Glutamatergic neuron (in vitro differentiated cells): ENCODE data around the gene AHDC1. TPM values are rescaled to one million over a fixed set of nuclear protein-coding genes. Genes with fewer than 3 reads are reported as not detected.

Source experiments
- DNase-seq: peaks from one replicate; pipeline ENCODE4 v3.0.0; 2022
- H3K27ac Mint-ChIP-seq: one replicate; pipeline ENCODE4 v1.8.0; 2020; ENCODE audit warnings: mild to moderate bottlenecking, mixed read lengths, inconsistent platforms; ENCODE audit not compliant: unreplicated experiment
- H3K27me3 Mint-ChIP-seq: one replicate; pipeline ENCODE4 v1.8.0; 2020; ENCODE audit warnings: mild to moderate bottlenecking, moderate library complexity, mixed read lengths, inconsistent platforms; ENCODE audit not compliant: unreplicated experiment
- H3K36me3 Mint-ChIP-seq: one replicate; pipeline ENCODE4 v1.8.0; 2020; ENCODE audit warnings: mild to moderate bottlenecking, mixed read lengths, inconsistent platforms; ENCODE audit not compliant: unreplicated experiment
- H3K4me1 Mint-ChIP-seq: one replicate; pipeline ENCODE4 v1.8.0; 2020; ENCODE audit warnings: mild to moderate bottlenecking, low read depth, mixed read lengths, inconsistent platforms; ENCODE audit not compliant: unreplicated experiment
- H3K4me3 Mint-ChIP-seq: one replicate; pipeline ENCODE4 v1.8.0; 2020; ENCODE audit warnings: mild to moderate bottlenecking, mixed read lengths, inconsistent platforms; ENCODE audit not compliant: unreplicated experiment
- H3K9me3 Mint-ChIP-seq: one replicate; pipeline ENCODE4 v1.8.0; 2020; ENCODE audit warnings: mild to moderate bottlenecking, moderate library complexity, mixed read lengths, inconsistent platforms; ENCODE audit not compliant: unreplicated experiment
- total RNA-seq: library from RNA; stranded (reverse); fragmentation: NEBNext Ultra II Directional; extraction: Animal tissue kit (Norgen Biotek cat#: 25700); gene quantifications from one replicate; pipeline ENCODE4 v1.2.1, GENCODE V29; 2021; ENCODE audit not compliant: unreplicated experiment
- TF ChIP-seq, protein P1 (sequence below): fragments of 200-600 bp; sonication (generic); IDR thresholded peaks from one replicate; pipeline ENCODE4 v1.5.0; 2021; ENCODE audit not compliant: partially characterized antibody, unreplicated experiment

The AHDC1 gene
- total RNA-seq, 1 donor from 2014 or later: 131 TPM

DNA sequence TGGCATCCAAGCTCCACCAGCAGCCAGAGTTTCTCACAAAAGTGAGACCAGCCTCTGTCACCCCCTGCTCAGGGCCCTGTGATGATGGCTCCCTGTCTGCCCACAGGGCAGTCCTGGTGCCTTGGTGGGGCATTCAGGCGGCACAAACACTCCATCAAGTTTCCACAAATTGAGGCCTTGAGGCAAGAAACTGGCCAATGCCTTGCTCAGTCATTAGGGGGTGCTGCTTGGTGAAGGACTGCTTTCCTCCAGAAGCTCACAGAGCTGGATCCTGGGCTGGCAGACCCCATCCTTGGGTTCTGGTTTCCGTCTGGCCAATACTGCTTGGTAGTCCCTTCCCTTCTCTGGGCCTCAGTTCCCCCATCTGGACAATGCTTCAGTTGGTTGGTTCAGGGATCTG is 12.5 kb upstream of the AHDC1 start:
- Mint-ChIP-seq H3K4me3 (no peak overlapping the region), H3K27ac (no peak overlapping the region), H3K36me3 (no peaks in the 10 kb centered on the region), H3K9me3 (peaks cover 2% of the 10 kb centered on the region), H3K4me1 (no peaks in the 10 kb centered on the region), H3K27me3 (peaks cover 12% of the 10 kb centered on the region)
- no peak for DNase-seq
- TF ChIP-seq, protein P1, sequence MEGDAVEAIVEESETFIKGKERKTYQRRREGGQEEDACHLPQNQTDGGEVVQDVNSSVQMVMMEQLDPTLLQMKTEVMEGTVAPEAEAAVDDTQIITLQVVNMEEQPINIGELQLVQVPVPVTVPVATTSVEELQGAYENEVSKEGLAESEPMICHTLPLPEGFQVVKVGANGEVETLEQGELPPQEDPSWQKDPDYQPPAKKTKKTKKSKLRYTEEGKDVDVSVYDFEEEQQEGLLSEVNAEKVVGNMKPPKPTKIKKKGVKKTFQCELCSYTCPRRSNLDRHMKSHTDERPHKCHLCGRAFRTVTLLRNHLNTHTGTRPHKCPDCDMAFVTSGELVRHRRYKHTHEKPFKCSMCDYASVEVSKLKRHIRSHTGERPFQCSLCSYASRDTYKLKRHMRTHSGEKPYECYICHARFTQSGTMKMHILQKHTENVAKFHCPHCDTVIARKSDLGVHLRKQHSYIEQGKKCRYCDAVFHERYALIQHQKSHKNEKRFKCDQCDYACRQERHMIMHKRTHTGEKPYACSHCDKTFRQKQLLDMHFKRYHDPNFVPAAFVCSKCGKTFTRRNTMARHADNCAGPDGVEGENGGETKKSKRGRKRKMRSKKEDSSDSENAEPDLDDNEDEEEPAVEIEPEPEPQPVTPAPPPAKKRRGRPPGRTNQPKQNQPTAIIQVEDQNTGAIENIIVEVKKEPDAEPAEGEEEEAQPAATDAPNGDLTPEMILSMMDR: no peak

DNA sequence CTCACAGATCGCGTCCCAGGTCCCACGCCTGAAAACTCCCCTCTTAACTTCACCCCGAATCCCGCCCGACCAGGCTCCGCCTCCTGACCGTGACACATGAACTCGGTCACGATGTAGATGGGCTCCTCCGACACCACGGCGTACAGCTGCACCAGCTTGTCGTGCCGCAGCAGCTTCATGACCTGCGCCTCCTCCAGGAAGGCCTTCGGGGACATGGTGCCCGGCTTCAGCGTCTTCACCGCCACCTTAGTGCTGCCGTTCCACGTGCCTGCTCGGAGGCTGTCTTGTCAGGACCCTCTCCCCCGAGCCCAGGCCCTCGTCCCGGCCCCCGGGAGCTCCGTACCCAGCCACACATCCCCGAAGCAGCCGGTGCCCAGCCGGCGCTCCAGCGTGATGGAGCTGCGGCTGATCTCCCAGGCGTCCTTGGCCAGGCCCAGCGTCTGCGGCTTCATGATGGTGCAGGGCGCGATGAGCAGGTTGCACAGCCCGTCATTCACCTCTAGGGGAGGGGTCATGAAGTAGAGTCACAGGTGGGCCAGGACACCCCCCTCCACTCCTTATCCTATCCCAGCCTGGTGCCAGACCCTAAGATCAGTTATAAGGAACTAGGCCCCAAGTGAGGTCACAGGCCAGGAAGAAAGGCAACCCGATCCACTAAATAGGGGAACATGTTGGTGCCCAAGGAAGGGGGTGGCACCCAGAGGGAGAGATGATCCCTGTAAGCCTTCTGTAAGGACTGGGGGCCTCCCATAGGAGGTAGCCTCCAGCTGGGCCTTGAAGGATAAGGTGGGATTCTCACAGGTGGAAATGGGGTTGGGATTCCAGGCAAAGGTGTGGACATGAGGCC is 11.6 kb upstream of the AHDC1 start:
- no peaks in the 10 kb centered on the region for H3K36me3 Mint-ChIP-seq
- DNase-seq: no peak
- H3K27me3 Mint-ChIP-seq: peaks cover 16% of the 10 kb centered on the region
- no peaks in the 10 kb centered on the region for H3K4me1 Mint-ChIP-seq
- TF ChIP-seq, protein P1: no peak
- peak overlapping the region; percentile 85 for H3K4me3 Mint-ChIP-seq
- H3K27ac Mint-ChIP-seq: no peak overlapping the region
- H3K9me3 Mint-ChIP-seq: peaks cover 2% of the 10 kb centered on the region

DNA sequence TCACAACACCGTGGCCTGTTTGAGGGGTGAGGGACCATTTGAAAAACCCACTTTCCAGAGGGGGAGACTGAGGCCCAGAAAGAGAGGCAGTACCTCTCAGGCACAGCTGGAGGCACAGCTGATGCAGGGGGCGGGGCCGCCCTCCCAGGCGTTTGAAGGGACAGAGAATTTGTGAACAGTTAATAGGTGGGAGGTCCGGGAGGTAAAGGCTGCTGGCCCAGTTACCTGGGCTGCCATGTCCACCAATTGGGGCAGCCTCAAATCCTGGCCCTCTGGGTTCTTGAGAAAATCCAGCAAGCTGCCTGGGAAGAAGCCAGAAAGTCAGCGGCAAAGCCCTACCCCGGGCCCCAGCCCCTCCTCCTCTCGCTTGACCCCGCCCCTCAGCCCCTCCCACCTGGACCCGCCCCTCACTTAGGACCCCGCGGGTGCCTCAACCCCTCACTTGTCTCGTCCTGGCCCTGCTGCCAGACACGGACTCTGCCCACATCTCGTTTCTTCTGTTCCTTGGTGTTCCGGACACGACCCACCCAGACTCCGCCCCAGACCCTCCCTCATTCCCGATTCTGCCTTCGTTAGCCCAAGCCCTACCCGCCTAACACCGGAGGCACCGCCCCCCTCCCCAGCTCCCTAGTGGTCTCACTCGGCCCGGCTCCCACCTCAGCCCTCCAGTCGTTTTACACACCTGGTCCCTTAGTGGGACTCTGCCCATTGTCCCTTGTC is 10.8 kb upstream of the AHDC1 start:
- peak; percentile 48 for DNase-seq
- TF ChIP-seq, protein P1: no peak
- Mint-ChIP-seq H3K27ac (no peak overlapping the region), H3K9me3 (peaks cover 2% of the 10 kb centered on the region), H3K36me3 (no peaks in the 10 kb centered on the region), H3K4me3 (peak overlapping the region; percentile 85), H3K27me3 (peaks cover 16% of the 10 kb centered on the region), H3K4me1 (no peaks in the 10 kb centered on the region)

DNA sequence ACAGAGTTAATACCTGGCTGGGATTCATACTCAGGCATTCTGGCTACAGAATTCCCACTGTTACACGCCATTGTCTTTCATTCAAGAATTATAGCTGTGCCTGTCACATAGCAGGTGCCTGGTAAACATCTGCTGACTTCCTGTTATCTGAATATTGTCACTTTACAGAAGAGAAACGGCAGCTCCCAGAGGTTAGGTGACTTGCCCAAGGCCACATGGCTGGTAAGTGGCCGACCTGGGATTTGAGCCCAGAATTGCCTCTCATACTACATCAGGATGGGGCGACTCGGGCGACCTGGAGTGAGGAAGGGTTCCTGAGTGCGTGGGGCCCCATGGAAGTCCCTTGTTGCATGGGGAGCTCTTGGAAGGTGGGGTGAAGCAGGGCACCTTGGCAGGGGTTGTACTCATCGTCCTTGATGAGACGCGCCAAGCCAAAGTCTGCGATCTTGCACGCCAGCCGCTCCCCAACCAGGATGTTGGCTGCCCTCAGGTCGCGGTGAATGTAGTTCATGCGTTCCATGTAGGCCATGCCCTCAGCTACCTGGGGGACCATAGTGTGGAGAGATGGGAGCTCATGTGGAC is 10.2 kb upstream of the AHDC1 start:
- no peaks in the 10 kb centered on the region for H3K36me3 Mint-ChIP-seq
- no peak overlapping the region for H3K27ac Mint-ChIP-seq
- no peak overlapping the region for H3K4me3 Mint-ChIP-seq

More for the DNA sequence above, 10.2 kb upstream of the AHDC1 start:
- no peaks in the 10 kb centered on the region for H3K4me1 Mint-ChIP-seq
- H3K27me3 Mint-ChIP-seq: peaks cover 14% of the 10 kb centered on the region
- DNase-seq: no peak
- H3K9me3 Mint-ChIP-seq: peaks cover 2% of the 10 kb centered on the region
- TF ChIP-seq, protein P1: no peak
